ACHN (cell line): Measurements from ENCODE around the gene MRPL42.
A peak's percentile ranks its signal among the peaks of the same experiment; 100 is the strongest.
"Not testable (repeated sequence)": the region's sequence is repeated elsewhere in the genome, so short reads cannot be mapped to it uniquely, and the experiment has no call there.

Experiments used
- DNase-seq: peaks from one replicate; pipeline ENCODE4 v3.0.0-alpha.2; 2015
- in situ Hi-C: cut with HindIII; loops from 2 replicates; pipeline ENCODE4 v1.10.0; 2017; ENCODE audit warnings: low sequenced_read_pairs, low pct_ligation_motif_present, low pct_unique_long_range_greater_than_20kb

Gene MRPL42

GRCh38 chr12:93483151-93483807, 16.0 kb downstream of the MRPL42 start:
- in situ Hi-C loops, result no loop called here
- no peak for DNase-seq

GRCh38 chr12:93484315-93484981, 17.1 kb downstream of the MRPL42 start:
- in situ Hi-C loops, result no loop called here
- DNase-seq, result peak; percentile 69

DNA sequence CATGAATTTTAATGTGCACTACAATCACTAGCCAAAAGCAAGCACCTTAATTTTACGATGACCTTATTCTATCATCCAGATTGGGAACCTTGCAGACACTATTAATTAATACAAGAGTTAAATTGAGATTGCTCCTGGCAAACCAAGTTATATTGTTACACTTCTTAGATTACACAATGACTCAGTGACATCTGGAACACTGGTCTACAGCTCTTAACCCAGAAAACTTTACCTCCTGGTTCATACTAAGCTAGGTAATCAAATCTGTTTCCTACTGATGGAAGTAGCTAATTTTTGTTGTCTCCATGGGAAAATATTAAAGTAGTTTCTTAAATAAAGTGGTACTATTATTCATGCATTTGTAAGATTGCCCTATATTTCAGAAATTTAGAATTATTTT, 25.5 kb downstream of the MRPL42 start:
- DNase-seq, in situ Hi-C loops: not testable (repeated sequence)

DNA sequence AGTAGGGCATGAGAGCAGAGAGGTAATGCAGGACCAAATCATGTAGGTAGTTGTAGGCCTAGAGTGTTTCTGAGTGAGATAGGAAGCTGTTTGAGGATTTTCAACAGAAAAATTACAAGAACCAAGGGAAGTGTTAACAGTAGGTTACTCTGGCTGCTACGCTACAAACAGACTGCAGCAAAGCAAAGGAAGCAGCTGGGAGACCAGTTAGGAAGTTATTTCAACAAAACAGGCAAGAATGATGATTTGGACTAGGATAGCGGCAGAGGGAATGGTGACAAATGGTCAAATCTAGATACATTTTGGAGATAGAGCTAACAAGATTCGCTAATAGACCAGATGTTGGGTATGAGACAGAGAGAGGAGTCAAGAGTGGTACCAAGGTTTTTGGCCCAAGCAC, 26.8 kb downstream of the MRPL42 start:
- in situ Hi-C loops, result no loop called here
- no peak for DNase-seq

DNA sequence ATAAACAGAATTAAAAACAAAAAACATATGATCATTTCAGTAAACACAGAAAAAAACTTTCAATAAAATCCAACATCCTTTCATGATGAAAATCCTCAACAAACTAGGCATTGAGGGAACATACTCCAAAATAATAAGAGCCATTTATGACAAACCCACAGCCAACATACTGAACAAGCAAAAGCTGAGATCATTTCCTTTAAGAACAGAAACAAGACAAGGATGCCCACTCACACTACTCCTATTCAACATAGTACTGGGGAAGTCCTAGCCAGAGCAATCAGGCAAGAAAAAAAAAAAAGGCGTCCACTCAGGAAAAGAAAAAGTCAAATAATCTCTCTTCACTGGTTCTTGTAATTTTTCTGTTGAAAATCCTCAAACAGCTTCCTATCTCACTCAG, 30.1 kb downstream of the MRPL42 start:
- in situ Hi-C loops, result no loop called here
- no peak for DNase-seq

- DNase-seq, in situ Hi-C loops: not testable (repeated sequence)
Observed at GRCh38 chr12:93498813-93499212, 31.5 kb downstream of the MRPL42 start.

DNA sequence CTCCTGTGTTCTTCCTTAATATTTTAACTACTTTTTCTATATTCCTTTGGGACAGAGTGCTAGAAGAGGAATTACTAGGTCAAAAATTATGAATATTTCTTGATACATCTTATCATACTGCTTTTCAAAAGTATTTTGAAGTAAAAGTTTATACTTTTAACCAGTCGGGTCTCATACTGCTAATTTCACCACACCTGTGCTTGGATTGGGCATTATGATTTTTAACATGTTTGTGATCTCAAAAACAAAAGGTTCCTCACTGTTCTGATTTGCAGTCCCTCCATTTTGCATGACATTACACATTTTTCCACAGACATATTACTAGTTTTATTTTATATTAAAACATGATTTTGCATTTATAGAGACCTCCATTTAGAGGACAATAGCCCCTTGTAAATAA, 32.9 kb downstream of the MRPL42 start:
- in situ Hi-C loops, result no loop called here
- DNase-seq, result no peak

GRCh38 chr12:93500667-93501066, 33.4 kb downstream of the MRPL42 start:
- in situ Hi-C loops, result no loop called here
- no peak for DNase-seq

DNA sequence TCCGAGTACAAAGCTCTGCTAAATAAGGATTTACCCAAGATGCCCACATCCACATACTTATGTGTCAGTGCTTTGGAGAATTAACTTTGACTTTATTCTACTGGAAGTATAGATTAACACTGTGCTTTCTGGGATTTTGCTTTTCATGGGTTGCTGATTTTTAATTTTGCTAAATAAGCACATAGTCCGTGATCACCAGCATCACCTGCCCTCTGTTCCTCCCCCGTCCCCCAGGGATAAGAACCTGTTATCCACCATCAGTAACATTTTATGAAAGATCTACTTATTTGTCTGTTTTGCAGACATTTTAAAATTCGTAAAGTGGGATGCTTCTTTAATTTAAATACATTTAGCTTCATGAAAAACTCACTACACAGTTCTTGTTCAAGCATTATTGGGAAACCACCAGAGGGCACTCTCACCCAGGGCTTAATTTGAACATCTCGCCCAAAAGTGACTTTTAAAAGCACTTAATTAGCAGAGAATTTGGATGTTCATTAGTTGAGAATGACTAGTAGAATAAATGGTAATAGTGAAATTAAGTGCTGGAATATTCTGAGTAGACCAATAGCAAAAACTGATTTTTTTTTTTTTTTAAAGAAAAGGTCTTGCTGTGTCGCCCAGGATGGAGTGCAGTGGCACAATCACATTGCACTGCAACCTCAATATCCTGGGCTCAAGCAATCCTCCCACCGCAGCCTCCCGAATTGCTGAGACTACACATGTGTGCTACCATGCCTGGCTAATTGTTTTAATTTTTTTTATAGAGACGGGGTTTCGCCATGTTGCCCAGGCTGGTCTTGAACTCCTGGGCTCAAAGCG, 35.7 kb downstream of the MRPL42 start:
- in situ Hi-C loops, result no loop called here
- DNase-seq, result peak; percentile 53

DNA sequence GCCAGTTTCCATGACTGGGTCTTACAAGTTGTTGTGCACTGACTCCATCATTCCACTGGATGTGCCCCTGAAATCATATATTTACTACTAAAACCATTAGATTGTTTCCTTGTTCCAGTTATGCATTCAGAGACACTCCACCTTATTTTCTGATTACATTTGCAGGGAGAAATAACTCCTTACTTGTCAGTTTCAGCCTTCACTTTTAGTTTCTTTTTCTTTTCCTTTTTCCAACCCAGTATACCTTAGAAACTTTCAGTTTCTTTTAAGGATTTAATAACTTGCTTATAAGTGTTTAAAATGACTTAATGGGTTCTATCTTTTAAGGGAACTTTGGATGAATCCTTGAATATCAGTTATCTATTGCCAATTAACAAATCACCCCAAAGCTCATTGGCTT, 39.9 kb downstream of the MRPL42 start:
- in situ Hi-C loops, result no loop called here
- DNase-seq, result no peak

- in situ Hi-C loops, result no loop called here
- DNase-seq, result no peak
Observed at GRCh38 chr12:93509506-93509905, 42.2 kb downstream of the MRPL42 start.

- in situ Hi-C loops, result no loop called here
- peak; percentile 44 for DNase-seq
Observed at GRCh38 chr12:93514853-93515252, 47.5 kb downstream of the MRPL42 start.

- in situ Hi-C loops, result no loop called here
- no peak for DNase-seq
Observed at GRCh38 chr12:93518725-93519124, 51.4 kb downstream of the MRPL42 start.

GRCh38 chr12:93519859-93520258, 52.5 kb downstream of the MRPL42 start:
- DNase-seq, result no peak
- in situ Hi-C loops, result no loop called here

DNA sequence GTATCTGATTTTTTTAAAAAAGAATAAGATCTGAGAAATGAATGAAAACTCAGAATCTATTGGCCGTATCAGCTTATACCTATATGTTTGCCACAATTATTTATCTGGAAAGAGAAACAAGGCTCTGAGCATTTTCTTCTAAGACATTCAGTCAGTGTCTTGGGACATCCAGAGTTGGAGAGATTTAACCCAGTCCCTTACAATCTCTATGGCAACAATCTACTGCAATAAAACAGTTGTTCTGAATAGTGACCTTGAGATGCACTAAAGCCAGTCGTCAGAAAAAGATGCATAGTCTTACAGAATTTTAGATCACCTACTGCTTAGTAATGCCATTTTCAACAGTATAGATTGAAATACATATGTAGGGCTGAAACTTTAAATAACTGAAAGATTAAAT, 53.1 kb downstream of the MRPL42 start:
- in situ Hi-C loops, result no loop called here
- no peak for DNase-seq

DNA sequence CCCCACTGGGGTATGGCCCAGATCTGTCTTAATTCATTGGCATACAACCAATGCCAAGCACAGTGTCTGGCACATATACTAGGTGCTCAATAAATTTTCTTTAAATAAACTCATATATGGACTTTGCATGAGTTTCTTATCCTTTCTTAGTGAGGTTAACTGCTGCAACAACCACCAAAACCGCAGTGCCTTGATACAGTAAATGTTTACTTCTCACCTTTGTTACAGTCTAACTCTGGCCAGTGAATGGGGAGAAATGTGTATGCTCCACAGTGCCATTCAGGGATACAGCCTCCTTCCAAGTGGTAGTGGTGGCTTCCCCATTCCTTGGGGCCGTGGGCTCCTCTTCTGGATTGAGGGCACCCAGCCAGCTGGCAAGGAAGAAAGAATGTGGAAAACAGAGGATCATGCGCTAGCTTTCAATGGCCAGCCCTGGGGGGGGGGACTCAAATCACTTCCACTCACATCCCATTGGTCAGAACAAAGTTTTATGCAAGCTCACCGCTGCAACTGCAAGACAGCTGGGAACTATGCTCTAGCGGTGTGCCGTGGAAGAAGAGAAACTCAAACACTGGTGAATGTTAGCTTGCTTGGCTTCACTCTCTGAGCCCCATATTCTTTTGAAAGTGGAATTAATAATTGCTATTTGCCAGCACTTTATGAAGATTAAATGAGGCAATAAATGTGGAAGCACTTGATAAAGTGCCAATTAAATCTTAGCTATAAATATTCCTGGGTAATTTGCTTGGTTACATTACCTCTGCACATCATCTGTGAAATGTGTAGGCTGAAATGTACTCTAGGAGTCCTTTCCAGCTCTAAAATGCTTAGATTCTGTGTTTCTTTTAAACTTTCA, 54.1 kb downstream of the MRPL42 start:
- in situ Hi-C loops, result no loop called here
- no peak for DNase-seq

- in situ Hi-C loops, result loop anchor here (25.0 kb wide), 1 partner anchor 588 kb away; no protein-coding TSS in a partner anchor
- DNase-seq, result no peak
Observed at GRCh38 chr12:93524386-93525133, 57.2 kb downstream of the MRPL42 start.
